Measurements from ENCODE around the gene KIF23. TPM values are rescaled to one million over a fixed set of nuclear protein-coding genes. Genes with fewer than 3 reads are reported as not detected.

The KIF23 gene
- polyA plus RNA-seq, 1 experiment = 33.9 TPM

DNA sequence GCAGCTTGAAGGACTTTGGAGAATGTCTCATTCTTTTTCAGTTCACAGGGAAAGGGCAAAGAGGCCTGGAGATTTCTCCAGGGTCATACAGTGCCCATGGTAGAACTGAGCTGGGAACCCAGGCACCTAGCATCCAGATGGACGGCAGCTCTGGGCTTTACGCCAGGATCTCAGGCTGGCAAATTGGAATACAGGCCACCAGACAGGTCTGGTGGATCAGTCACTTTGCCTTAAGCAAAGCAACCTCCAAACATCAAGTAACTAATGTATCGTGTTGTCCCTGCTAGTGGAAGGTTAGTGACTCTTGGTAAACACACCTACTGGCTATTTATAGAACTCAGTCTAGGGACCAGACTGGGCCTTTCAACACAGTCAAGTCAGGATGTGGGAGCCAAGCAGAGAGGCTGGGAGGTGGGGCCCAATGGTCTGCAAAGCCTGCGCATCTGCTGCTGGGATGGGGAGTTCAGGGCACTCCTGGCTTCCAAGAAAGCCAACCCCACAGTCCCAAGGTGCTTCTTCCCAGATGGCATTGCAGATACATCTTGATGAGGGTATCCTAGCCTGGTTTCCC is 68.6 kb downstream of the KIF23 start:
- ChIA-PET CTCF (interaction anchor here (1.6 kb wide), 1 partner anchor 15 kb away, joined by 4 read pairs; no protein-coding TSS in a partner anchor), POLR2A (no interaction called here)
- H3K36me3 ChIP-seq (ENCODE audit: control insufficient read depth, insufficient read depth, low read length) = no peaks in the 10 kb centered on the region
- H3K27me3 ChIP-seq (ENCODE audit: control insufficient read depth, insufficient read depth, low read length) = peaks cover 3% of the 10 kb centered on the region; the same call in 1 of the 2 replicates
- DNase-seq (ENCODE audit: low read depth) = no peak
- no peak overlapping the region for H3K4me3 ChIP-seq (ENCODE audit: low read depth, low read length)
- TF ChIP-seq, protein P1, sequence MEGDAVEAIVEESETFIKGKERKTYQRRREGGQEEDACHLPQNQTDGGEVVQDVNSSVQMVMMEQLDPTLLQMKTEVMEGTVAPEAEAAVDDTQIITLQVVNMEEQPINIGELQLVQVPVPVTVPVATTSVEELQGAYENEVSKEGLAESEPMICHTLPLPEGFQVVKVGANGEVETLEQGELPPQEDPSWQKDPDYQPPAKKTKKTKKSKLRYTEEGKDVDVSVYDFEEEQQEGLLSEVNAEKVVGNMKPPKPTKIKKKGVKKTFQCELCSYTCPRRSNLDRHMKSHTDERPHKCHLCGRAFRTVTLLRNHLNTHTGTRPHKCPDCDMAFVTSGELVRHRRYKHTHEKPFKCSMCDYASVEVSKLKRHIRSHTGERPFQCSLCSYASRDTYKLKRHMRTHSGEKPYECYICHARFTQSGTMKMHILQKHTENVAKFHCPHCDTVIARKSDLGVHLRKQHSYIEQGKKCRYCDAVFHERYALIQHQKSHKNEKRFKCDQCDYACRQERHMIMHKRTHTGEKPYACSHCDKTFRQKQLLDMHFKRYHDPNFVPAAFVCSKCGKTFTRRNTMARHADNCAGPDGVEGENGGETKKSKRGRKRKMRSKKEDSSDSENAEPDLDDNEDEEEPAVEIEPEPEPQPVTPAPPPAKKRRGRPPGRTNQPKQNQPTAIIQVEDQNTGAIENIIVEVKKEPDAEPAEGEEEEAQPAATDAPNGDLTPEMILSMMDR (IDR thresholded peaks at IDR 0.05; ENCODE audit: insufficient read depth, low read depth, low read length) = no peak

DNA sequence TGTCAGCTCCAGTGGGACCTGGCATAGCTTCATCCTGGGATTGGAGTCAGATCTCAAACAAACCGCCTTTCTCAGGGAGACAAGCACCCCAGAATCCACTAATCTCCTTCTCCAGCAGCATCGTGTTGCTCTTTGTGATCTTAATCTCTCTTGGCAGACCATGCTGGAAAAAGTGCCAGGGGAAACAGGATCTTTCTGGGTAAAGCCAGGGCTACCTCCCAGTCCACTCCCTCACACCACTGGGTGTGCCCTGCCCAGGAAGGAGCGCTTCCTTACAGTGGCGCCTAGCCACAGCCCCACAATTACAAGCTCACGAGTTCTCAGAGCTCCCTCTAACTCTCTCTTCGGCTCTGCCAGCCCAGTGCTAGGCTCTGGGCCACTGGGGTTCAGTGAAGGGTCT is 70.7 kb downstream of the KIF23 start:
- no peak for DNase-seq (ENCODE audit: low read depth)
- TF ChIP-seq, protein P1 (IDR thresholded peaks at IDR 0.05; ENCODE audit: insufficient read depth, low read depth, low read length) = no peak
- ChIA-PET POLR2A (no interaction called here), CTCF (interaction anchor here (4.9 kb wide), 1 partner anchor 9 kb away, joined by 25 read pairs; no protein-coding TSS in a partner anchor)
- Histone ChIP-seq H3K27me3 (ENCODE audit: control insufficient read depth, insufficient read depth, low read length) (no peaks in the 10 kb centered on the region; the same call in 1 of the 2 replicates), H3K36me3 (ENCODE audit: control insufficient read depth, insufficient read depth, low read length) (no peaks in the 10 kb centered on the region), H3K4me3 (ENCODE audit: low read depth, low read length) (no peak overlapping the region)

DNA sequence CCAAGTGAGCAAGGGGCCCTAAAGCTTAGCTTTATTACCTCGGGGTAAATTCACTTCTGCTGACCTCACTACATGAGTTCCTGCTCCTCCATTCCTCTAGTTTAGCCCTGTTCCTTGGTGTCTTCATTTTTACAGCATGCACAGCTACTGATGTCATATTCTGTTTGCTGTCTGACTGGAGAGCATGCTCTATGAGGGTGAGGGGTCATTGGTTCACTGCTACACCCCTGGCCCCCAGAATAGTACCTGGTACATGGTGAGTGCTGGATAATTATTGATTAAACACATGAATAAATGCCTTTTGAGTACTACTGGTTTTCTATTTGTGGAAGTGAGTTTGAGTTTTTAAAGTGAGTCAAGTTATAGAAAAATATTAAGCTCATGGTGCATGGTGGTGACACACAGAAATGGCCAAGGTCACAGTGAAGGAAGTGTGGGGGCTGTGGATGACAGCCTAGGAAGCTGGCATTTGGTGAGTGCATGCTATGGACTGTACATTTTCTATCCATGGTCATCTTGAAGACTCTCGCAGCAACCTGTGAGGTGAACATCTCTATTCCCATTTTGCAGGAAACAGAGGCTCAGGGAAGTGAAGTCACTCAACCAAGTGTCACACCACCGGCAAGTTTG is 72.4 kb downstream of the KIF23 start:
- no peaks in the 10 kb centered on the region for H3K36me3 ChIP-seq (ENCODE audit: control insufficient read depth, insufficient read depth, low read length)
- DNase-seq (ENCODE audit: low read depth) = no peak
- ChIA-PET CTCF (interaction anchor here (1.0 to 4.9 kb wide), 4 partner anchors 9 to 980 kb away, joined by 3 to 25 read pairs (median 6); no protein-coding TSS in a partner anchor), POLR2A (no interaction called here)
- no peak overlapping the region for H3K4me3 ChIP-seq (ENCODE audit: low read depth, low read length)
- peaks cover 5% of the 10 kb centered on the region; the same call in 1 of the 2 replicates for H3K27me3 ChIP-seq (ENCODE audit: control insufficient read depth, insufficient read depth, low read length)
- TF ChIP-seq, protein P1 (IDR thresholded peaks at IDR 0.05; ENCODE audit: insufficient read depth, low read depth, low read length) = no peak

DNA sequence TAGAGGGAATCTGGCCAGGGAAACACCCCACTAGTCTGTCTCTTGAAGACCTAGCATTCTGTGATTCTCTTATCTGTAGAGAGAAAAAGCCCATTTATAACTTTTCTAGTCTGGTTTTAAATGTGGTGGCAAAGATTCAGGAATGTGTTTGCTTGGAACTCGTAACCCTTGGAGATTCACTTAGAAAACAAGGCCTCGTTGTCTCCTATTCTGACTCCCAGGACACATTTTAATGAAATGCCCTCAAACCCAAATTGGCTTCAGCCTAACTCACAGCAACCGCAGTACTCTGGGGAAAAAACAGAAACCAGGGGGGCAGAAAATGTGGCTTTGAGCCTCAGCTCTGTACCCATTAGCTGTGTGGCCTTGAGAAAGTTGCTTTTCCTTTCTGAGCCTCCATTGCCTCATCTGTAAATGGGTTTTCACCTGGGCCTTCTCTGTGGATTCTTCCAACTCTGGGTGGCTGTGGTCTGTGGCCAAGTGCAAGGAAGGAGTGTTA is 75.0 kb downstream of the KIF23 start:
- ChIA-PET POLR2A (no interaction called here), CTCF (interaction anchor here (1.0 to 3.2 kb wide), 2 partner anchors 10 to 13 kb away, joined by 3 to 11 read pairs; no protein-coding TSS in a partner anchor)
- DNase-seq (ENCODE audit: low read depth) = no peak

More for the DNA sequence above, 75.0 kb downstream of the KIF23 start:
- Histone ChIP-seq H3K36me3 (ENCODE audit: control insufficient read depth, insufficient read depth, low read length) (no peaks in the 10 kb centered on the region), H3K27me3 (ENCODE audit: control insufficient read depth, insufficient read depth, low read length) (peaks cover 7% of the 10 kb centered on the region), H3K4me3 (ENCODE audit: low read depth, low read length) (no peak overlapping the region)
- TF ChIP-seq, protein P1 (IDR thresholded peaks at IDR 0.05; ENCODE audit: insufficient read depth, low read depth, low read length) = no peak
